MM.1S (cell line): ENCODE results near the gene HPCA.

Experiments
- EZH2 ChIP-seq: fragments of 300-600 bp; sonication (generic); optimal IDR thresholded peaks from 2 replicates; pipeline ENCODE3; 2017; ENCODE audit warnings: low read depth, mild to moderate bottlenecking, antibody characterized with exemption, low read length, mixed read lengths
- EZH2phosphoT487 ChIP-seq: fragments of 300-600 bp; sonication (generic); IDR thresholded peaks from 2 replicates; pipeline ENCODE4 v1.6.1; 2018; ENCODE audit warnings: antibody characterized with exemption, low read length
- TF ChIP-seq, protein P1 (sequence below): fragments of 300-600 bp; sonication (generic); IDR thresholded peaks from 2 replicates; pipeline ENCODE4 v1.5.1; 2016; ENCODE audit warnings: antibody characterized with exemption, low read length, mixed read lengths

DNA sequence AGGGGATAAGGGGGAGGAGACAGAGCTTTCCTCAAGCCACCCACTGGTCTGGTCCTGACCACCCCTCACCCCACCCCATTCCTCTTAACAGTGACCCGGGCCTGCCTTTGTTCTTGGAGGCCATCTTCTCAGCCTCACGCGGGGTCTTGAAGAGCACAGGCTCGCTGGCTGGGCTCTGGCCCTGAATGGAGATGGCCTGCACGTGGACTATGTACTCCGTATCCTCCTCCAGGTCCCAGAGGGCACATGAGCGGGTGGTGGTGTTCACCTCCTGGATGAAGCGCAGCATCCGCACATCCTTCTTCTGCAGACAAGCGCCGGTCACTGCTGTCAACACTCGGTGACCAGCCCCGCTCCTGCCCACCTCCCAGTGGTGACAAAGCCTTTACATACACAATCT, 18.2 kb upstream of the HPCA start:
- TF ChIP-seq, protein P1, sequence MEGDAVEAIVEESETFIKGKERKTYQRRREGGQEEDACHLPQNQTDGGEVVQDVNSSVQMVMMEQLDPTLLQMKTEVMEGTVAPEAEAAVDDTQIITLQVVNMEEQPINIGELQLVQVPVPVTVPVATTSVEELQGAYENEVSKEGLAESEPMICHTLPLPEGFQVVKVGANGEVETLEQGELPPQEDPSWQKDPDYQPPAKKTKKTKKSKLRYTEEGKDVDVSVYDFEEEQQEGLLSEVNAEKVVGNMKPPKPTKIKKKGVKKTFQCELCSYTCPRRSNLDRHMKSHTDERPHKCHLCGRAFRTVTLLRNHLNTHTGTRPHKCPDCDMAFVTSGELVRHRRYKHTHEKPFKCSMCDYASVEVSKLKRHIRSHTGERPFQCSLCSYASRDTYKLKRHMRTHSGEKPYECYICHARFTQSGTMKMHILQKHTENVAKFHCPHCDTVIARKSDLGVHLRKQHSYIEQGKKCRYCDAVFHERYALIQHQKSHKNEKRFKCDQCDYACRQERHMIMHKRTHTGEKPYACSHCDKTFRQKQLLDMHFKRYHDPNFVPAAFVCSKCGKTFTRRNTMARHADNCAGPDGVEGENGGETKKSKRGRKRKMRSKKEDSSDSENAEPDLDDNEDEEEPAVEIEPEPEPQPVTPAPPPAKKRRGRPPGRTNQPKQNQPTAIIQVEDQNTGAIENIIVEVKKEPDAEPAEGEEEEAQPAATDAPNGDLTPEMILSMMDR: no peak
- TF ChIP-seq EZH2 (no peak), EZH2phosphoT487 (no peak)
